ENCODE measurements around the gene VGLL2.
"Not testable (repeated sequence)": the region's sequence is repeated elsewhere in the genome, so short reads cannot be mapped to it uniquely, and the experiment has no call there.

- TF ChIP-seq POLR2A, POLR2AphosphoS5 (IDR thresholded peaks at IDR 0.05; ENCODE audit: low read depth, low read length): not testable (repeated sequence)
Observed at GRCh38 chr6:117244571-117244970, 20.8 kb upstream of the VGLL2 start.
